Neural cell (in vitro differentiated cells): ENCODE data around the gene SPATA31E1. TPM values are rescaled to one million over a fixed set of nuclear protein-coding genes. Genes with fewer than 3 reads are reported as not detected.

ENCODE experiments used
- polyA plus RNA-seq: library from polyadenylated mRNA; depleted of rRNA; stranded (reverse); fragments of >200 nt; gene quantifications from 2 replicates; pipeline ENCODE4 v1.2.3, GENCODE V29; 2014

Gene SPATA31E1
- polyA plus RNA-seq, 1 donor from 2014 or later, result not detected

Other genes starting within 250 kb of the SPATA31E1 start
- 46.5 and 53.5 TPM in 2 replicates for gene CTSL, start 156.8 kb upstream of the SPATA31E1 start, polyA plus RNA-seq
- not detected in 2 replicates for gene SPATA31C1, start 35.1 kb downstream of the SPATA31E1 start, polyA plus RNA-seq
- 68.0 and 72.4 TPM in 2 replicates for gene CDK20, start 91.7 kb downstream of the SPATA31E1 start, polyA plus RNA-seq